Measurements from ENCODE around the gene CUBN. TPM values are rescaled to one million over a fixed set of nuclear protein-coding genes. Genes with fewer than 3 reads are reported as not detected.

Gene CUBN
- total RNA-seq, 1 experiment from 2014 or later = 0.46 TPM

GRCh38 chr10:17179002-17179401, 49.4 kb upstream of the CUBN start (continued):
- no peak for TF ChIP-seq ZNF671 (CRISPR knock-in tag; IDR thresholded peaks at IDR 0.05)

GRCh38 chr10:17178006-17178405, 48.4 kb upstream of the CUBN start:
- Mint-ChIP-seq H3K4me1 (peaks cover 21% of the 10 kb centered on the region), H3K36me3 (no peaks in the 10 kb centered on the region), H3K27ac (no peak overlapping the region), H3K9me3 (no peaks in the 10 kb centered on the region), H3K4me3 (no peak overlapping the region), H3K27me3 (ENCODE audit: low read depth) (no peaks in the 10 kb centered on the region)
- ChIA-PET CTCF (no interaction called here), POLR2A (no interaction called here)
- TF ChIP-seq, protein P1, sequence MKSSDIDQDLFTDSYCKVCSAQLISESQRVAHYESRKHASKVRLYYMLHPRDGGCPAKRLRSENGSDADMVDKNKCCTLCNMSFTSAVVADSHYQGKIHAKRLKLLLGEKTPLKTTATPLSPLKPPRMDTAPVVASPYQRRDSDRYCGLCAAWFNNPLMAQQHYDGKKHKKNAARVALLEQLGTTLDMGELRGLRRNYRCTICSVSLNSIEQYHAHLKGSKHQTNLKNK (CRISPR knock-in tag; IDR thresholded peaks at IDR 0.05) = no peak
- TF ChIP-seq JUN (CRISPR knock-in tag; IDR thresholded peaks at IDR 0.05) (no peak), MYBL2 (CRISPR knock-in tag; IDR thresholded peaks at IDR 0.05) (no peak), ZNF317 (CRISPR knock-in tag; IDR thresholded peaks at IDR 0.05; ENCODE audit: borderline replicate concordance, low read depth) (no peak), ERG (CRISPR knock-in tag; IDR thresholded peaks at IDR 0.05) (no peak), PRRX2 (CRISPR knock-in tag; IDR thresholded peaks at IDR 0.05) (no peak)
- TF ChIP-seq, protein P2, sequence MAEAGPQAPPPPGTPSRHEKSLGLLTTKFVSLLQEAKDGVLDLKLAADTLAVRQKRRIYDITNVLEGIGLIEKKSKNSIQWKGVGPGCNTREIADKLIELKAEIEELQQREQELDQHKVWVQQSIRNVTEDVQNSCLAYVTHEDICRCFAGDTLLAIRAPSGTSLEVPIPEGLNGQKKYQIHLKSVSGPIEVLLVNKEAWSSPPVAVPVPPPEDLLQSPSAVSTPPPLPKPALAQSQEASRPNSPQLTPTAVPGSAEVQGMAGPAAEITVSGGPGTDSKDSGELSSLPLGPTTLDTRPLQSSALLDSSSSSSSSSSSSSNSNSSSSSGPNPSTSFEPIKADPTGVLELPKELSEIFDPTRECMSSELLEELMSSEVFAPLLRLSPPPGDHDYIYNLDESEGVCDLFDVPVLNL (CRISPR knock-in tag; IDR thresholded peaks at IDR 0.05; ENCODE audit: borderline replicate concordance, low read depth) = no peak
- no peak for ATAC-seq
- DNase-seq (ENCODE audit: low spot score) = no peak

- Mint-ChIP-seq H3K27me3 (ENCODE audit: low read depth) (no peaks in the 10 kb centered on the region), H3K27ac (no peak overlapping the region), H3K4me1 (peaks cover 17% of the 10 kb centered on the region), H3K4me3 (no peak overlapping the region), H3K9me3 (no peaks in the 10 kb centered on the region), H3K36me3 (no peaks in the 10 kb centered on the region)
- DNase-seq (ENCODE audit: low spot score) (no peak), ATAC-seq (no peak)
- POLR2A ChIA-PET = no interaction called here
- CTCF ChIA-PET = no interaction called here
- TF ChIP-seq ZBTB43 (CRISPR knock-in tag; IDR thresholded peaks at IDR 0.05) (no peak), AR (CRISPR knock-in tag; IDR thresholded peaks at IDR 0.05) (no peak), ZNF219 (CRISPR knock-in tag; IDR thresholded peaks at IDR 0.05; ENCODE audit: borderline replicate concordance) (no peak), ZNF396 (CRISPR knock-in tag; IDR thresholded peaks at IDR 0.05; ENCODE audit: borderline replicate concordance) (no peak), KAT7 (CRISPR knock-in tag; IDR thresholded peaks at IDR 0.05; ENCODE audit: borderline replicate concordance) (no peak), RORB (CRISPR knock-in tag; IDR thresholded peaks at IDR 0.05) (no peak)
- TF ChIP-seq, protein P3, sequence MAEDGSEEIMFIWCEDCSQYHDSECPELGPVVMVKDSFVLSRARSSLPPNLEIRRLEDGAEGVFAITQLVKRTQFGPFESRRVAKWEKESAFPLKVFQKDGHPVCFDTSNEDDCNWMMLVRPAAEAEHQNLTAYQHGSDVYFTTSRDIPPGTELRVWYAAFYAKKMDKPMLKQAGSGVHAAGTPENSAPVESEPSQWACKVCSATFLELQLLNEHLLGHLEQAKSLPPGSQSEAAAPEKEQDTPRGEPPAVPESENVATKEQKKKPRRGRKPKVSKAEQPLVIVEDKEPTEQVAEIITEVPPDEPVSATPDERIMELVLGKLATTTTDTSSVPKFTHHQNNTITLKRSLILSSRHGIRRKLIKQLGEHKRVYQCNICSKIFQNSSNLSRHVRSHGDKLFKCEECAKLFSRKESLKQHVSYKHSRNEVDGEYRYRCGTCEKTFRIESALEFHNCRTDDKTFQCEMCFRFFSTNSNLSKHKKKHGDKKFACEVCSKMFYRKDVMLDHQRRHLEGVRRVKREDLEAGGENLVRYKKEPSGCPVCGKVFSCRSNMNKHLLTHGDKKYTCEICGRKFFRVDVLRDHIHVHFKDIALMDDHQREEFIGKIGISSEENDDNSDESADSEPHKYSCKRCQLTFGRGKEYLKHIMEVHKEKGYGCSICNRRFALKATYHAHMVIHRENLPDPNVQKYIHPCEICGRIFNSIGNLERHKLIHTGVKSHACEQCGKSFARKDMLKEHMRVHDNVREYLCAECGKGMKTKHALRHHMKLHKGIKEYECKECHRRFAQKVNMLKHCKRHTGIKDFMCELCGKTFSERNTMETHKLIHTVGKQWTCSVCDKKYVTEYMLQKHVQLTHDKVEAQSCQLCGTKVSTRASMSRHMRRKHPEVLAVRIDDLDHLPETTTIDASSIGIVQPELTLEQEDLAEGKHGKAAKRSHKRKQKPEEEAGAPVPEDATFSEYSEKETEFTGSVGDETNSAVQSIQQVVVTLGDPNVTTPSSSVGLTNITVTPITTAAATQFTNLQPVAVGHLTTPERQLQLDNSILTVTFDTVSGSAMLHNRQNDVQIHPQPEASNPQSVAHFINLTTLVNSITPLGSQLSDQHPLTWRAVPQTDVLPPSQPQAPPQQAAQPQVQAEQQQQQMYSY (CRISPR knock-in tag; IDR thresholded peaks at IDR 0.05) = no peak
- TF ChIP-seq, protein P4, sequence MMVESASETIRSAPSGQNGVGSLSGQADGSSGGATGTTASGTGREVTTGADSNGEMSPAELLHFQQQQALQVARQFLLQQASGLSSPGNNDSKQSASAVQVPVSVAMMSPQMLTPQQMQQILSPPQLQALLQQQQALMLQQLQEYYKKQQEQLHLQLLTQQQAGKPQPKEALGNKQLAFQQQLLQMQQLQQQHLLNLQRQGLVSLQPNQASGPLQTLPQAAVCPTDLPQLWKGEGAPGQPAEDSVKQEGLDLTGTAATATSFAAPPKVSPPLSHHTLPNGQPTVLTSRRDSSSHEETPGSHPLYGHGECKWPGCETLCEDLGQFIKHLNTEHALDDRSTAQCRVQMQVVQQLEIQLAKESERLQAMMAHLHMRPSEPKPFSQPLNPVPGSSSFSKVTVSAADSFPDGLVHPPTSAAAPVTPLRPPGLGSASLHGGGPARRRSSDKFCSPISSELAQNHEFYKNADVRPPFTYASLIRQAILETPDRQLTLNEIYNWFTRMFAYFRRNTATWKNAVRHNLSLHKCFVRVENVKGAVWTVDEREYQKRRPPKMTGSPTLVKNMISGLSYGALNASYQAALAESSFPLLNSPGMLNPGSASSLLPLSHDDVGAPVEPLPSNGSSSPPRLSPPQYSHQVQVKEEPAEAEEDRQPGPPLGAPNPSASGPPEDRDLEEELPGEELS (CRISPR knock-in tag; IDR thresholded peaks at IDR 0.05) = no peak
- TF ChIP-seq, protein P1 (CRISPR knock-in tag; IDR thresholded peaks at IDR 0.05) = no peak
- TF ChIP-seq, protein P5, sequence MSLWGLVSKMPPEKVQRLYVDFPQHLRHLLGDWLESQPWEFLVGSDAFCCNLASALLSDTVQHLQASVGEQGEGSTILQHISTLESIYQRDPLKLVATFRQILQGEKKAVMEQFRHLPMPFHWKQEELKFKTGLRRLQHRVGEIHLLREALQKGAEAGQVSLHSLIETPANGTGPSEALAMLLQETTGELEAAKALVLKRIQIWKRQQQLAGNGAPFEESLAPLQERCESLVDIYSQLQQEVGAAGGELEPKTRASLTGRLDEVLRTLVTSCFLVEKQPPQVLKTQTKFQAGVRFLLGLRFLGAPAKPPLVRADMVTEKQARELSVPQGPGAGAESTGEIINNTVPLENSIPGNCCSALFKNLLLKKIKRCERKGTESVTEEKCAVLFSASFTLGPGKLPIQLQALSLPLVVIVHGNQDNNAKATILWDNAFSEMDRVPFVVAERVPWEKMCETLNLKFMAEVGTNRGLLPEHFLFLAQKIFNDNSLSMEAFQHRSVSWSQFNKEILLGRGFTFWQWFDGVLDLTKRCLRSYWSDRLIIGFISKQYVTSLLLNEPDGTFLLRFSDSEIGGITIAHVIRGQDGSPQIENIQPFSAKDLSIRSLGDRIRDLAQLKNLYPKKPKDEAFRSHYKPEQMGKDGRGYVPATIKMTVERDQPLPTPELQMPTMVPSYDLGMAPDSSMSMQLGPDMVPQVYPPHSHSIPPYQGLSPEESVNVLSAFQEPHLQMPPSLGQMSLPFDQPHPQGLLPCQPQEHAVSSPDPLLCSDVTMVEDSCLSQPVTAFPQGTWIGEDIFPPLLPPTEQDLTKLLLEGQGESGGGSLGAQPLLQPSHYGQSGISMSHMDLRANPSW (CRISPR knock-in tag; conservative IDR thresholded peaks at IDR 0.05; ENCODE audit: low read depth) = no peak
Observed at GRCh38 chr10:17177014-17177413, 47.4 kb upstream of the CUBN start.

Data from WTC11 (cell line).